GM18507 (cell line): Measurements from ENCODE around the gene ACSM6.

ENCODE experiments used
- DNase-seq: peaks from one replicate; pipeline ENCODE4 v3.0.0; 2011; ENCODE audit warnings: low read depth; ENCODE audit not compliant: insufficient read length; ENCODE audit errors: extremely low spot score
- FAIRE-seq: peaks from 2 replicates; lab custom pipeline; 2011; peaks lifted over from hg19 to GRCh38; lab: Jason Lieb, UNC

ACSM6 gene

DNA sequence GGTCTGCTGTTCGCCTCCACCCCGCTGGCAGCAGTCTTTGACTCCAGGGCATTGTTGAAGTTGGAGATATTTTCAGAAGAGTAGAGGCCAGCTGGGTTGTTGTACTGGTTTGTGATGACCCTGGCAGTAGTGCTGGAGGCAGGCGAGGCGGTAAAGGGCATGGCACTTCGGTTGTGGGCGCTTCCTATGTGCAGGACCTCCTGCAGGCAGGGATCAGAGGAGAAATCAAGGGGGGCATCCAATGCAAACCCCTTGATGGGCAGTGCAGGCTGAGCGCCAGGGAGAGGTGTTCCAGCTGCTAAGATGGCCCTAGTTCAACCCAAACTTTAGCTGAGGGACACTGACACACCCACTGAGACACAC lies 69.8 kb downstream of the ACSM6 start:
- DNase-seq: no peak
- no peak for FAIRE-seq

DNA sequence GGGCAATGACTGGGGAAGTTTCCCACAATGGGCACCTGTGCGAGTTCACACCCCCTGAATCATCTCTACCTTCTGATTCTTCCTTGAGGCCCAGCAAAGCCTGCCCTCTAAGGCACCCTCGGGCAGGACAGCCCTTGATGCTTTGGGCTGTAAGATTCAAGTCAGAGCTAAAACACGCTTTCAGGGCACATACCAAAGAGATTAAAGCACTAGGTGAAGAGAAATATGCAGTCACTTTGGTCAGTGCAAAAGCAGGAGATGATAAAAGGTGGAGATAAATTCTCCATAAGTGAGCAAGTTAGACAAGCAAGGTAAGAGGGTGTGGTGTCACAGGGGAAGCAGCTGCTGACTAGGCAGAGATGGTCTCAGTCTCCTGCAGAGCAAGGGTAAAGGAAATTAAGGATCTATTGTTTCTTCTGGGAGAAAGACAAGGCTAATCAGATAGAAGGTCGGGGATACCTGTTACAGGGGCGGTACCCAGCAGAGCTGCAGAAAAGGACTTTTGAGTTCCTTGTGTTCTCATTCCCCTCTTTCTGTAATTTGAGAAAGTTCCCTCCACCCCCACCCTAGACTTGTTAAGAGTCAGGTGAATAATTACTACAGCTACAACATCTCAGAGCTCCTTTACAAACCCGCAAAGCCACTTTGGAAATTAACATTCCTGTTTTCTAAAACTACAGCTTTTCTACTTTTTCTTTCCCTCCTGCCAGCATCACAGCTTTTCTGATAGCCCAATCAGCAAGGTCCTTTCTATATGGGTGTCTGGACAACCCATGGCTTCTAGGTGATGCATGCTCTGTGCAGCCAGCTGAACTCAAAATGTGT lies 70.4 kb downstream of the ACSM6 start:
- no peak for DNase-seq
- FAIRE-seq: no peak

DNA sequence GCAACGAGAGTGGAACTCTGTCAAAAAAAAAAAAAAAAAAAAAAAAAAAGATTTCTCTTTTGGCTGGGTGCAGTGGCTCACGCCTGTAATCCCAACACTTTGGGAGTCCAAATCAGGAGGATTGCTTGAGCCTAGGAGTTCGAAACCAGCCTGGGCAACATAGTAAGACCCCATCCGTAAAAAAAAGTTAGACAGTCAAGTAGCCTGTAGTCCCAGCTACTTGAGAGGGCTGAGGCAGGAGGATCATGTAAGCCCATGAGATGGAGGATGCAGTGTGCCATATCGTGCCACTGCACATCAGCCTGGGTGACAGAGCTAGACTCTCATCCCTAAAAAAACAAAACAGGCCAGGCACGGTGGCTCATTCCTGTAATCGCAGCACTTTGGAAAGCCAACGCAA lies 71.5 kb downstream of the ACSM6 start:
- DNase-seq (no peak), FAIRE-seq (no peak)

DNA sequence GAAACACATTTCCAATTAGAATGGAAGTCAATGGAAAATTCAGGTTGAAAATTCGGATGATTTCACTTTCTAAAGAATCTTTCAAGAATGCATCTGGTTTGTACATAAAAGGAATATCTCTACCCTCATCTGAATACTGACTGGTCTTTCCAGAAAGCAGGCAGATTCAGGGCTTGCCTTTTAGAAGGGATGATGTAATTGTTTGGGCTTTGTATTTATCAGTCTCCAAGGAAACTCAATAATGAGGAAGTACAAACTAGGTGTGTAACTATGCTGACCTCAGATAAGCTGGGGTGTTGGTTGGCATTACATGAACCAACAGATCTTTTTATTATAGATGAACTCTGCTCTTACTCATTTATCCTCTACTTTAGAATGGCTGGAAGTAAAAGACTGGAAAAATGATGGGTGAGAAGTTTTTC lies 72.6 kb downstream of the ACSM6 start:
- FAIRE-seq (no peak), DNase-seq (no peak)

DNA sequence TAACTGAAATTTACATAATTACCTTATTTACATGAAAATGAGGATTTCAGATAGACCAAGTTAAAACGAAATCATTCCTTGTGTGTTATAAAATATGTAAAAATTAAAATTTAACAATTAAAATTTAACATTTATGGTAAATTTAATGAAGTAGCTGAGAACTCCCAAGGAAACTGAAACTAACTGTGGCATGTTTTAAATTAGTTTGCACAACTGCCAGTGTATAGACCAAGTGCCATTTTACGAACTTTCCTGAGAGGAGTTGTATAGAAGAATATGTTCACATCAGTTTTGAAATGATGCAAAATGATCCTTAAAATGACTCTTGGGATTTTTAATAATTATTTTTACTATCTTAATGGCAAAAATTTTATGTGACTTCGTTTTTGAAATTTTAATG lies 73.2 kb downstream of the ACSM6 start:
- DNase-seq: no peak
- FAIRE-seq: no peak

DNA sequence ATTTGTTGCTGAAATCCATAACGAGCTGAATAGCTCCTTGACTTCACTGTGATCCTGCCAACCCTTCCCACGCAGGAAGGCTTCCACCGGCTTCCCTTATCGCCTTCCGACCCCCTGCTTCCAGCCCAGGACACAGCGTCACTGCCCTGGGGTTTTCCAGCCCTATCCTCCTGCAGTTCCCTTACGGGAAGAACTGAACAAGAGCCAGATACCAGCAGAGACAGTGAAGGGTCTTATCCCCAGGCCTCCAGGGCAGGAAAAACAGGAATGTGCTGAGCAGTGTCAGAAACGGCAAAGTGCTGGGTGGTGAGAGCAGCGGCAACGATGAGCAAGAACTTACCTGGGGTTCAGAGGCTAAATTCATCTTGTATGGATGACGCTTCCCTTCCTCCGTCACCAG lies 74.4 kb downstream of the ACSM6 start:
- FAIRE-seq (no peak), DNase-seq (no peak)

DNA sequence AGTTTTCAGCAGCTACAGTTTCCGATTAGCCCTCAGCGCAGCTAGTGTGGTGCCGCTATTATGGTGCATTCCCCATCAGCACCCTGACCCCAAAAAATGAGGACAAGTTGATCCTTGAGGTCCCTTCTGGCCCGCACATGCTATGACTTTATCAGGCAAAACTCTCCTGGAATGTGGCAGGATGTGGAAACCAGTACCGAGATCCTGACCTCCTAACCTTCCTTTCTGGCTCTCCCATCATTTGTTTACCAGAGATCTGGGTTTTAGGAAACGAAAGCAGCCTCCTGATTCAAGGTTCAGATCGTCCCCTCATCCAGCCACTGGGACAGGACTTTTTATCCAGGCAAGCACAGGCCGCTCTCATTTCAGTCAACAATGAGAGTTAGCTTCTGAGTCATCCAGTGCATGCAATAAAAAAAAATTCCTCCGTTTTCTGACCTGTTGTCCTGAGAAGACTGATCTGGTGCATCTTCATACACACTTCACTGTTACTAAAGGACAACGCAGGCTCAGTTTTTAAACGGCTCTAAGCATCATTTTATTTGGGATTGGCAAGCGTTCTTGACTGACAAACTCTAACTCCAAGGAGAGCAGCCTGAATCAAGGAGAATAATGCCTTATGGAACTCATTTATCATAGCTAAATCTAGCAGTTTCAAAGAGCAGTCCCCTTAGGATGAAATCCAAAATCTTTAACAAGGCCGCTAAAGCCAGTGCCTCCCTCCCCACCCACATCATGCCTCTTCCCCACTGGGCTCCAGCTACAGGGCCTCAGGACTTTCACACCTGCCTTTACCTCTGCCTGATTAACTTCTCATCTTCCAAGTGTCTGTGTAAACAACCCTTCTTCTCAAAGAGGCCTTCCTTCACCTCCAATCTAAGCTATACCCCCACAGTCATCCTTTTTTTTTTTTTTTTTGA lies 79.6 kb downstream of the ACSM6 start:
- FAIRE-seq (no peak), DNase-seq (no peak)

DNA sequence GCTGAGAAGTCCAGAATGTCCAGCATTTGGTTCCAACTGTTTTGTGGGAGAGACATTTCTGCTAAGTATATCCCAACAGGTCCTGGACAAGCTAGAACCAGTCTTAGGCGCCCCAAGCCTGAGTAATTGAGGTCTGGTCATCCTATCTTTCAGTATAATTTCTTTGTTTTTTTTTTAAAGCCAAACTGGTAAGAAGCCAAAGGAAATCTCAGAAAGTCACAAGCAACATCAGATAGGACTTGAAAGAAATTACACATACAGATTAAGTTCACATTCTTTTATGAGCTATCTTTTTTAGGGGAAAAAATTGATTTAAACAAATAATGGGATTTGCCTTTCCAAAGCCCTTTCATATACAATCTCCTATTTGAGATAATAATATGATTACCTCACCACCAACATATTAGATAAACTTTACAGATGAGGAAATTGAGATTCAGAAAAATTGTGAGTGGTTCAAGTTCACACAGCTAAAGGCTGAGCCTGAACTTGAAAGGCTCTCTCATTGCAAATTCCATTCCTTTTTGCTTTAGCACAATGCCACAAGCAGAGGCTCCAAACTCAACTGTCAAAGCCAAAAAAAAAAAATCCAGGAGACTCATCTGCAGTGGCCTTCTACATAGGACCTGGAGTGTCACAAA lies 81.8 kb downstream of the ACSM6 start:
- FAIRE-seq: no peak

DNA sequence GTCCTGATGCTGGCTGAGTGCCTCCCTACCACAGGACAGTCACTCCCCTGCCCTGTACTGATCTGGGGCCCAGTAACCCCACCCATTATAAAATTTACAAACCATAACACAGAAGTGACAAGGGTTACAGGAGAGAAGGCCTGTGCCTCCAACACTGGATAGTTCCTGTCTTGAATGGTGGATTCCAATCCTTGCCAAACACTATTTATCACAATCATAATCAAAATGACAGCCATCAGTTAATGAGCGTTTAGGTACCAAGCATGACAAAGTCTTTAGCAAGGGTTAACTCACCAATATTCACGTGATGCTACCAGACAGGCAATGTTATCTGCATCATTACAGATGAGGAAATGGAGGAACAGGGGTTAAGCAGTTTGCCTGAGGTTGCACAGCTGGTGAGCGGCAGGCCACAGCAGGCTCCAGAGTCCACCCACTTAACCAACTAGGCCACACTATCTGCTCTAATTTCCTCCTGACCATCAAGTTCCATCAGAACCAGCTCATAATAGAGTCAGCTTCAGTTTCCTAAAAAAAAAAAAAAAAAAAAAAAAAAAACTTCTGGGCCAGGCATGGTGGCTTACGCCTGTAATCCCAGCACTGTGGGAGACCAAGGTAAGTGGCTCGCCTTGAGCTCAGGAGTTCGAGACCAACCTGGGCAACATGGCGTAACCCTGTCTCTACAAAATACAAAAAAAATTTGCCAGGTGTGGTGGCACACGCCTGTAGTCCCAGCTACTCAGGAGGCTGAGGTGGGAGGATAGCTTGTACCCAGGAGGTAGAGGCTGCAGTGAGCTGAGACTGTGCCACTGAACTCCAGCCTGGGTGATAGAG lies 82.5 kb downstream of the ACSM6 start:
- FAIRE-seq: no peak
- no peak for DNase-seq

More for the DNA sequence above, 81.8 kb downstream of the ACSM6 start:
- no peak for DNase-seq

DNA sequence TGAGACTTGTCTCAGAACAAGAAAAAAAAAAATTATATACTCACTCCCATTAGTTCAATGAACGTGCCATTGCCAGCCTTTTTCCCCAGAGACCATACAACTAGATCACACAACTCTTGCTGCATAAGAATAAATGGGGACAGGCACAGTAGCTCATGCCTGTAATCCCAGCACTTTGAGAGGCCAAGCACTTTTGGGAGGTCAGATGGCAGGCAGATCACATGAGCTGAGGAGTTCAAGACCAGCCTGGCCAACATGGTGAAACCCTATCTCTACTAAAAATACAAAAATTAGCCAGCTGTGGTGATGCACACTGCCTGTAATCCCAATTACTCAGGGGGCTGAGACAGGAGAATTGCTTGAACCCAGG lies 83.1 kb downstream of the ACSM6 start:
- DNase-seq: no peak
- no peak for FAIRE-seq

DNA sequence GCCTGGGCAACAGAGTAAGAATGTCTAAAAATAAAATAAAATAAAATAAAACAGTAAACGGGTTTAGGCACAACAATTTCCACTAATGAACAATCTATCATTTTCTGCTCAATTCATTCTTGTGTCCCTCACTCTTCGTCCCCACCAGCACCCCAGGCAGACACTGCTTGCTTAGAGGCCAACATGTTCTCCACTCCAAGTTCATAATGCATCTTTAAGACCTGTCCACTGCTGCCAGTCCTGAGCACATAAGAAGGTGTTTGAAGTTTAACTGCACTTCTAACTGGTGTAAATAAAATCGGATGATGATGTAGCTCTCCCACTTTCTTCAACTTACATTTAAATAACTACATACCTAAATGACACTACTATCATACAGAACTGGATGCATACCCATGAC lies 83.6 kb downstream of the ACSM6 start:
- DNase-seq: no peak
- FAIRE-seq: no peak
